Measurements from ENCODE around the gene SHISA5.

Gene SHISA5

DNA sequence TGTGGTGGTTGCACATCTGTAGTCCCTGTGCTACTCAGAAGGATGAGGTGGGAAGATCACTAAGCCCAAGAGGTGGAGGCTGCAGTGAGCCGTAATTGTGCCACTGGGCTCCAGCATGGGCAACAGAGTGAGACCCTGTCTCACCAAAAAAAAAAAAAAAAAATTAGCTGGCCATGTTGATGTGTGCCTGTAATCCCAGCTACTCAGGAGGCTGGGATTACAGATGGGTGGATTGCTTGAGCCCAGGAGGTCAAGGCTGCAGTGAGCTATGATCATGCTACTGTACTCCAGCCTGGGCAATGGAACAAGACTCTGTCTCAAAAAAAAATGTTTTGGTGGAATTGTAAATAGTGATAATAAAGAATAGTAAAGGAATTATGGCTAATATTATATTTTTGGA is 47.5 kb downstream of the SHISA5 start:
- DNase-seq = no peak

DNA sequence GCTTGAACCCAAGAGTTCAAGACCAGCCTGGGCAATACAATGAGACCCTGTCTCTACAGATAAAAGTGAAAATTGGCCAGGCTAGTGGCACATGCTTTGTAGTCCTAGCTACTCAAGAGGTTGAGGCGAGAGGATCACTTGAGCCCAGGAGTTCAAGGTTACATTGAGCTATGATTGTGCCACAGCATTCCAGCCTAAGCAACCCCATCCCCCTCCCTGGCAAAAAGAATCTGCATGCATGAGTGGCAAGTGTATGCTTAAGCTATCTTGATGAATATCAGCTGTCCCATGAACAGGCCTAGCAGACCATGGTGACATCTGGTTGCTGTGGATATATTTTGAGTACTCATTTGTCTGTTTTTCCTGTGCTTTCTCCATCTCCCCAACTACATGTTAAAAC is 52.7 kb downstream of the SHISA5 start:
- DNase-seq = no peak

DNA sequence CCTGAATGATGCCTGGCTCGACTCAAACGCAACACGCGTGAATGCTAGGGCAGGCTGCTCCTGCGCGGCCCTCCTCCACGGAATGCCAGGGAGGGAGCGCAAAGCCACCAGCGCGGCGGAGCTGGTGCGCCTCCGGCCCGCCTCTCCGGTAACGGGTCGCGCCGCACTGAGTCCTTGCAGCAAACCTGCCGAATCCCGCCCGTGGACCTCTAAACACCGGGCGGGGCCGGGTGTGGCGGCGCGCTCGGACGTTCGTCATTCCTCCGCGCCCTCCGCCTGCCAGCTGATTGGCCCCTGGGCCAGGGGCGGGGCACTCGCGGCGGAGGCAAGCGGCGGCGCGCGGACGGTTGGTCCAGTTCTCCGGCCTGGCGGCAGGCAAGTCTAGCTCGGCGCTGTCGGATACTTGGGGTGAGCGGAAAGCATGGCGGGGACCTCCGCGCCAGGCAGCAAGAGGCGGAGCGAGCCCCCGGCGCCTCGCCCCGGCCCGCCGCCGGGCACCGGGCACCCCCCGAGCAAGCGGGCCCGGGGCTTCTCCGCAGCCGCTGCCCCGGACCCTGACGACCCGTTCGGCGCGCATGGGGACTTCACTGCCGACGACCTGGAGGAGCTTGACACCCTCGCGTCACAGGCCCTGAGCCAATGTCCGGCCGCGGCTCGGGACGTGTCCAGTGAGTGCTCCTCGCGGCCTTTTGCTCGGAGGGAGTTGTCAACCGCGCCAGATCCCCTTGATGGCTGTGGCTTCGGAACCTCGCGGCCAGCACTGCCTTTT is 57.4 kb downstream of the SHISA5 start, which contains the start of gene ATRIP:
TSS of gene ATRIP (plus strand) at position 313 of the 769 bp plus-strand sequence. CDS start at position 422, 109 bp downstream.
- peak; percentile 29 for DNase-seq

GRCh38 chr3:48446043-48446424 is 57.9 kb downstream of the SHISA5 start:
- DNase-seq = no peak

DNA sequence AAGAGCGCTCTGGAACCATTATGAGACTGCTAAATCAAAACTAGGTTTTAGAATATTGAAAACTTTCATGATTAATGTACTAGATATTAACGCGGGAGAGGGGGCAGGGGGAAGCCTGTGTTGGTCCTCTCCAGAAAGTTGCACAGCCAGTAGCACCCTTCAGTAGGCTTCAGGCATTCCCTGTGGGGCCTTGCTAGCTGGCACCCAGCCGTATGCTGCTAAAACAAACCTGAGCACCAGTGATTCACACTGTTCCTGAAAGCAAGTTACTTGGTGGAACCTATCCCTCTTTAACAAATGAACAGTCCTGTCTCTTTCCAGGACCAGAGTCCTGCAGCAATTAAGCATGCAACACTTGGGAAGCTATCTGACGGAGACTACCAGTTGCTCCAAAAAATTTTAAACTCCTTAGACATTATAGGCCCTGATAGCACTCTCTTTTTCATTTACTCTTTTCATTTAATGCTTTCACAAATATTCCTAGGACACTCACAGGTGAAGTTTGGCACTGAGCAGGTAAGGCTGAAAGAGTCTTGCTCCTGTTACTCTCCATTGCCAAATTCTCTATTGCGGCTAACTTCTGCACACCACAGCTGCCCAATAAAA is 58.6 kb downstream of the SHISA5 start:
- DNase-seq = no peak

DNA sequence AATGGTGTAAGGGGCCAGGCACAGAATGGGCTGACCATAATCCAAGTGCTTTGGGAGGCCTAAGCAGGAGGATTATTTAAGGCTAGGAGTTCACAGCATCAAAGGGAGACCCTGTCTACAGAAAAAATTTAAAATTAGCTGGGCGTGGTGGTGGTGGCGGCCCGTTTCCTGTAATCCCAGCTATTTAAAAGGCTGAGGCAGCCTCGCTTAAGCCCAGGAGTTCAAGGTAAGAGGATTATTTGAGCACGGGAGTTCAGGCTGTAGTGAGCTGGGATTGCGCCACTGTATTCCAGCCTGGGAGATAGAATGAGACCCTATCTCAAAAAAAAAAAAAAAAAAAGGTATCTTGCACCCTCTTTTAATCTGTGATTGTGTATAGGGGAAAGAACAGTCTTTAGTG is 62.0 kb downstream of the SHISA5 start:
- no peak for DNase-seq

- DNase-seq = no peak
These were observed 63.4 kb downstream of the SHISA5 start for GRCh38 chr3:48440590-48440958.

DNA sequence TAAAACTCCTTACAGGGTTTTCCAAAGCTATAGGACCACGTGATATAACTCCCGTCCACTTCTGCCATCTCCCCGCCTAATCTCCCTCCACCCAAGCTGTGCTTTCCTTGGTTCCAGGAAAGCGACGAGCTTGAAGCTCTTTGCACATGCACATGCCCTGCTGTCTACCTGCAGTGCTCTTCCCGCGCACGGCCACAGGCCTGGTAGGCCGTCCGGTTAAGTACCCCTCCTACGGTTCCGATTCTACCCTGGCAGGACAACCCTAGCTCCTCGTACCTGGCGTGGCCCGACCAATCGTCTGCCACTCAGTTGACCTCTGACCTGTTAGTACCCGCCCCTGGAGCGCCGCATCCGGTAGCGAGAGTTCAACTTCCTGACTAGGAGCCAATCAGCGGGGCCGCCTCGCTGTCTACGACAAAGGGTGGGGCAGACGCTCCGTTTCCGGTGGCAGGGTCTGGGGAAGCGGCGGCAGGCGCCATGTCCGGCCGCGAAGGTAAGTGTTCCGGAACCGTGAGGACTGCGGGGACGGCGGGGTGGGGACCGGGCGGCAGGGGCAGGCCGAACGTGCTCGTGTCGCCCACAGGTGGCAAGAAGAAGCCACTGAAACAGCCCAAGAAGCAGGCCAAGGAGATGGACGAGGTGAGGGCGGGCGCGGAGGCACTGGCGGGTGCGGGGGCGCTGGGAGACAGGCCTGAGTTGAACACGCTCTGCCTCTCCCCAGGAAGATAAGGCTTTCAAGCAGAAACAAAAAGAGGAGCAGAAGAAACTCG is 64.0 kb downstream of the SHISA5 start, which contains the start of the genes CCDC51 and TMA7:
TSS of gene CCDC51 (minus strand) at position 300 of the 770 bp plus-strand sequence. CDS start 4,991 bp downstream, outside the sequence.
TSS of gene TMA7 (plus strand) at position 438 of the 770 bp plus-strand sequence. CDS start at position 478, 40 bp downstream.
- DNase-seq = peak; percentile 71

GRCh38 chr3:48437812-48438211 is 66.2 kb downstream of the SHISA5 start:
- DNase-seq = no peak

DNA sequence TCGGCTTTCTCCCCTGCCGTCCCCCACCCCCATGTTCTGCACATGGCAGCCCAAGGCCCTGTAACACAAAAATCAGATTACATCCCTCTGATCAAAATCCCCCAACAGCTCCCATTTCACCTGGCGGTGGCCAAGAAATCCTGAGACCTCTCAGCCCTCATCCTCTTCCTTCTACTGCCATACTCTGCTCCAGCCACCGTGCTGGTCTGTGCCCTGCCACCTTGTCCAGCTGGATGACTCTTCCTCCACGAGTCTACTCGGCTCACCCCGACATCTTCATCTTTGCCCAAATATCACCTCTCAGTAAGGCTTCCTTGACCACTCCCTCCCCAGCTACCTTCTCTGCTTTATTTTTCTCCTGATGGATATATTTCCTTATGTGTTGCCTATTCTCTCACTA is 67.1 kb downstream of the SHISA5 start:
- DNase-seq = no peak

DNA sequence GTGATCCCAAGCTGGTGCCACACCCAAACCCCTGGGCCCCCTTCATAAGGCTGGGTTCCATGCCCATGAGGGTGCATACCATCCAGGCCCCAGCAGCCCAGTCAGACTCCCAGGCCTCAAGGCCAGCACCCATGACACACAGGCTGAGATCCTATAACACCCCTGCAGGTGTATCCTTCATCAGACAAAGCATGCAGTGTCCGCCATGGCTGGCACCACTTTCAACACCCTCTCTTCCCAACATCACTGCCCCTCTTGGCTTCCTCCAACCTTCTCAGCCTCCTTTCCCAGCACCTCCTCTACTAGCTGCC is 67.5 kb downstream of the SHISA5 start:
- no peak for DNase-seq

DNA sequence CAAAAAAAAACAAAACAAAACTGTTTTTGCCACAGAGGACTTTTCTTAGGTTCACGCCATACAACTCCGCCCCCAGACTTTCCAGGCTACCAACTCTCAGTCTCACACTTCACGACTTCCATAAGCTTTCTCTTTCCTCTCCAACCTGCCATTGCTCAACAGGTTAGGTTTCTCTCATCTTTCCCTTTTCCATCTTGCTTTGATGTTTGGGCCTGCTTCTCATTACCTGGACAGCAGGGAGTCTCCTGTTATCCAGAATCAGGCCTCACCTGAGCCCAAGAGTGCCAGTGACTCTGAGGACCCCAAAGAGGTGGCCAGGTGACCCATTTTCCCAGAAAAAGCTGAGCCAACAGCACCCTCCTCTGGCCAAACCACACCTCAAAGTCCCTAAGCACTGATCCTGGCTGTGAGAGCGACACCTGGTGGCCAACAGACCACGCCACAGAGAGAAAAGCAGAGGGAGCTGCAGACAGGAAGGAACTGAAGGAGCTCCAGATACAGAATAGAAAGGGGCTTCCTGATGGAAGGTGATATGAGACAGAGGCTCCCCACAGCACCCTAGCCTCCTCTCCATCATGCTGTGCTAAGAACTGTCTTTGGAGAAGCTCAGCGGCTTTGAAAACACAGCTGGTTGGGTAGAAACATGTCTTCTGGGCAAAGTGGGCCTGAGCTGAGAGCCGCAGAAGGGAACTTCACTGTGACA is 68.0 kb downstream of the SHISA5 start:
- DNase-seq = peak; percentile 15

DNA sequence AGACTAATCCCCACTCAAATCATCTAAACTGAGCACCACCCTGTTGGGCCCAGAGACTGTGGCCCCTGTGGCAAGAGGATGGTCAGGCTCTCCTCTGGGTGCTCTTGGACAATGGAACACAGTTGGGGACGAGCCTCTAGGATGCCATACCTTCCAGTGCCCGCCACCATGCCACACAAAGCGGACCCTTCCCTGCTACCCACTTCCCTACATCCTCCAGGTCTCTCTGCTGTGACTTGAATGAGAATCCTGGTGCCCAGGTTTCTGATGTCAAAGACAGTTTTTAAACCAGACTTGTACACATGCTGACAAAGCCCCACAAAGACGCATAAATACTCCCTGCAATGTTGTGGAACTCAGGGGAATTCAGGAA is 68.8 kb downstream of the SHISA5 start:
- DNase-seq = no peak

DNA sequence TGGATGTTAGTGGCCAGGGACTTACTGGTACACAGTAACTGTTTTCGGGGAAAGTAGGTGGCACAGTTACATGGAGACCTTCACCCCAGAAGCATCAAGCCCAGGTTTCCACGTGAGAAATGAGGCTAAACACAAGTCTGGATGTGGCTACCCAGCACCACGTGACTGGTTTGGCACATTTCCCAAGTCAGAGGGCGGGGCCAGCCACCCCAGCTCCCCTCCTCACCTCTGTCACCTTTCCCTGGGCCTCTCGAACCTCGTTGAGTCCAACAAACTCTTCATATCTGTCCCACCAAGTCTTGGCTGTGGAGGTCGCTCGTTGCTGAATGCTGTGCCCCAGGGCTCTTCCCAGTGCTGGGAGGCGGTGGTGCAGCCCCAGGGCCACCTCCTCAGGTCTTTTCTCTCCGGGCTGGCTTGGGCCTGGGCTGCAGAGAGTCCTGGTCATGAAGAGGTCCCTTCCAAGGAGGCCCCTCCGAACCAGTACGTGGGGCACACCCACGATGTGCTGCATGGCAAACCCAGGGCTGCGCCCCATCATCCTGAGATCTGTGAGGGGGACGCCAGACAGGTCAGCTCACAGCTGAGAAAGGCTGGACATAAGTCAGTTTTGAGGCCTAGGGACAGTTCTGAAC is 69.3 kb downstream of the SHISA5 start:
- DNase-seq = no peak

DNA sequence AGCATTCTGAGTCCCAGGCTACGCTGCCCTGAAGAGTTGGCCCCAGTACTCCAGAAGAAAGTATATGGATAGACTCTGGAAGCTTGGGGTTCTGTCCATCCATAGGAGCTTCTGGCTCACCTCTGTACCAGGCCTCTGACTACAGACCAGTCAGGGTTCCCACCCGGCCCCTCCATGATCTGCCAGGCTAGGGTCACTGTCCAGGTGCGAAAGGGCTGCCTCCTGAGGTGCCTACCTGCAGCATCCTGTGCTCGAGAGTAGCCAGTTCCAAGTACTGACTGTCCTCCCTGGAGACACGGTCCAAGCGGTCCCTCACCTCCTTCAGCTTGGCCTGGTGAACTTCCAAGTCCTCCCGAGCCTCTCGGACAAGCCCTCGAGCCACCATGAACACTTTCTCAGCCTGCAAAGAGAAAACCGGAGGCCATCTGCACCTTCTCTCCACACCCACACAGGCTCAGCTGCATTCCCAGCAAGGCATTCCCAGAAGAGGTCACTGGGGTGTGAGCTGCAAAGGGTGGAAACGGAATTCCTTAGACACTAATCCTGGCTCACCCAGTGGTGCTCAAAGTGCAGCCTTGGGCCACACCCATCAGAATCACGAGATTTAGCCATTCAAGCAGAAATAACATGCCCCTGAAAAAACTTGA is 70.4 kb downstream of the SHISA5 start:
- no peak for DNase-seq

DNA sequence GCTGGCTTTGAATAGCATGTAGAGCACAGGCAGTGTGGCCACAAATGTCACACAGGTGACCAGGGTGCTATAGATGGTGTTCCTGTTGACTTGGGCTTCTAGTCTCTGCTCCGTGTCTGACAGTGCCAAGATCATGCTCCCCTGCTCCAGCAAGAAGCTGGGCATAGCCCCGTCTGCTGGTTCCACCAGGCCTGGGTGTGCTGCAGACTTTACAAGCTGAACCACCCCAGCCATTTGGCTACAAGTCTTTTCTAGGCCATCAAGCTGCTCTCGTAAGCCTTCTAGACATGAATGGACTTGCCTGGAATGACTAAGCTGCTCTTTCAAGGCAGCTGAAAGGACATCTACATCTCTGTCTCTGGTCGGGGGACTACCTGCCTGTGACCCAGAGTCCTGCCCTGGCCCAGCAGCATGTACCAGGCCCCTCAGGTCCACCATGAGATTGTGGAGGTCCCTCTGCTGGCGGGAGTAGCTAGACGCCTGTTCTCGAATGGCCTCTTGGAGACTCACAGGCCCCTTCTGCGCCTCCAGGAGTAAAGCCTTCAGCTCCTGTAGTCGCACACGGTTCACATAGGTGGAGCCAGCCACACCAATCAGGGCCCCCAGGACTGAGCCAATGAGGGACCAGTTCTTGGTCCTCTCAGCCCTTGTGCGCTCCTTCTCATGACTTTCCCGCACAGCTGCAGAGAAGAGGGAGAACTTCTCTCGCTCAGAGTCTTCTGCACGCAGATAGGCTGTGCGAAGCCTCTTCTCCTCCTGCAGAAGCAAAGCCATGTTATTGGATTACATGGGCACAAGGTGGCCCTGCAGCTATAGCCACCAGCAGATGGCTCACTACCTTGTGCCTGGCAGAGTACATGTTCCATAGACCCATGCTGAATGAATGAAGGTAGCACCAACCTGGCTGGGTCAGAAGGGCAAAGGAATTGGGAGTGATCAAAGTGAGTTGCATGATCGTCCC is 71.3 kb downstream of the SHISA5 start:
- no peak for DNase-seq

GRCh38 chr3:48431224-48432029 is 72.5 kb downstream of the SHISA5 start:
- DNase-seq = no peak

DNA sequence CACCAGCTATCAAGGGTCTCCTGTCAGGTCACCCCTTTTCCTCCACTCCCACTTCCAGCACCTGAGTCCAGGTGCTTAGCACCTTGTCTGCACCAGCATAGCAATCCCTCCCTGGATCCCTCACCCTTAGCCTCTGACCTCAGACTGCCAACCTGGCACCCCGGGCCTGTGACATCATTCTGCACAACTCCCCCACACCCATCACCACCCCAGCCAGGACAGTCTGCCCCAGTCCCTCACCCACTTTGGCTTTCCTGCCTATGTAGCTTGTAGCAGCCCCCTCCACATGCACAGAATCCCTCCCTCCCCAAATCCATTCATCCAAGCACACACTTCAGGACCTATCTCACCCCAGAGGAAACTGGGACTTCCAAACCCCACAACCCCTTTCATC is 73.3 kb downstream of the SHISA5 start:
- DNase-seq = no peak

DNA sequence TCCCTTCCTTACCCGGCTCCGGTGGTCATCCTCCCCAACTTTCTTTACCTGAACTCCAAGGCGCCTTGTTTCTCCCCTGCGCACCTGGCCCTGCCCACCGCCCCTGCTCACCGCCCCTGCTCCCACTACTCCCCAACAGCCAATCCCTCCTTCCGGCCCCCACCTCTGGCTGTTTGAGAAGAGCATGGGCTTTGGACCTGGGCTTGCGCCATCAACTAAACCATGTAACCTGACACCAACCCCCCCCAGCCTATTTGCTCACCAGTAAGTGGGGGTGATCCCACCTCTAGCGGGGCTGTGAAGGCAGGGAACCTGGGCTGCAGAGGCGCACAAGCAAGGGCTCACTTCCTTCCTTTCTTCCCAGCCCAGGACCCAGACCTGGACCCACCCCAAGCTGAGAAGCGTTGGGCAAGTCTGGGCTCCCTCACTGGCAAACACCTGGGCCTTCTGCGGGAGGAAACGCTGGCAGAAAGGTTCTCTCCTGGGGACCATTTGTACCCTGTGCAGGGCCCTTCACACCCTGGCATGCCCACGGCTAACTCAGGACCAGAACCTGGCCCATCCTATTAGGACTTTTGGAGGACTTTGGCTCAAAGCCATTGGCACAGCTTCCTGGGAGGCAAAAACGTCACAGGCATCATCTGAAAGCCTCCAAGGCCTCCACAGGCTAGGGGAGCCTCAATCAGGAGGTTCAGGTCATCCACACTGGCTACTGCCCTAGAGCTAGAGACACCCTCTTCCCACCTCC is 73.8 kb downstream of the SHISA5 start, which contains the start of gene PLXNB1:
TSS of gene PLXNB1 (minus strand) at position 127 of the 748 bp plus-strand sequence. CDS start 5,475 bp downstream, outside the sequence.
- DNase-seq = no peak
